GM12878 (cell line): ENCODE results near the gene ZNF311. TPM values are rescaled to one million over a fixed set of nuclear protein-coding genes. Genes with fewer than 3 reads are reported as not detected.

Experiments
- ATAC-seq: fragments of 200-7000 bp; cut with Tn5 transposase; 3 replicates; pipeline ENCODE4 v1.9.1; 2020; ENCODE audit warnings: mild to moderate bottlenecking, moderate library complexity
- Bru-seq: library from RNA; stranded (reverse); fragments of 400-500 nt; gene quantifications from one replicate; lab custom pipeline; 2021; lab: Mats Ljungman, UMichigan
- BruChase-seq, 2 experiments: library from RNA; stranded (reverse); fragments of 400-500 nt; gene quantifications; one replicate each; lab custom pipeline; 2021; lab: Mats Ljungman, UMichigan
- BruUV-seq: library from RNA; stranded (reverse); fragments of 400-500 nt; replicated peaks from 2 replicates; lab custom pipeline; 2021; lab: Mats Ljungman, UMichigan
- CTCF ChIA-PET: fragments of 300-600 bp; sonication (Branson Sonifier 250); formaldehyde crosslinking; extraction: SDS; loops from one replicate; lab custom pipeline; 2021; ENCODE audit warnings: inconsistent platforms; lab: Yijun Ruan, JAX
- POLR2A ChIA-PET: fragments of 350-600 bp; formaldehyde crosslinking; extraction: SDS; loops from one replicate; lab custom pipeline; 2021; ENCODE audit warnings: inconsistent platforms; lab: Charles Lee
- RAD21 ChIA-PET: fragments of 300-600 bp; sonication (Branson Sonifier 250); formaldehyde crosslinking; loops from one replicate; lab custom pipeline; 2023; ENCODE audit warnings: antibody characterized with exemption; ENCODE audit not compliant: unreplicated experiment; lab: Charles Lee
- SMC1A ChIA-PET: fragments of 300-600 bp; sonication (Branson Sonifier 250); formaldehyde crosslinking; loops from one replicate; lab custom pipeline; 2023; ENCODE audit not compliant: unreplicated experiment, uncharacterized antibody; lab: Charles Lee
- DNase-seq: peaks from one replicate; pipeline ENCODE4 v3.0.0-alpha.2; 2011; ENCODE audit warnings: low read depth, low spot score
- FAIRE-seq: peaks from 3 replicates; lab custom pipeline; 2011; peaks lifted over from hg19 to GRCh38; lab: Jason Lieb, UNC
- H2AFZ ChIP-seq: 2 replicates; pipeline ENCODE4 v1.6.0; 2011; ENCODE audit warnings: low read depth, low read length, control low read depth; ENCODE audit not compliant: control insufficient read depth
- H3K27ac ChIP-seq: 2 replicates; pipeline ENCODE4 v1.5.1; 2011; ENCODE audit warnings: control low read depth; ENCODE audit not compliant: control insufficient read depth, insufficient read depth
- H3K27me3 ChIP-seq, 2 experiments: replicated peaks in 1 of 2; 2 replicates each; pipeline versions ENCODE4 v1.6.0 to v1.6.1; 2011; ENCODE audit warnings: low read length in 1 of 2; ENCODE audit not compliant: control insufficient read depth in 2 of 2, insufficient read depth in 2 of 2
- H3K36me3 ChIP-seq, 2 experiments: 2 replicates each; pipeline ENCODE4 v1.5.1; 2011; ENCODE audit warnings: low read length in 1 of 2; ENCODE audit not compliant: control insufficient read depth in 2 of 2, insufficient read depth in 2 of 2
- H3K4me1 ChIP-seq: 2 replicates; pipeline ENCODE4 v1.6.1; 2011; ENCODE audit warnings: mild to moderate bottlenecking, low read length, moderate library complexity, mixed read lengths; ENCODE audit not compliant: control insufficient read depth, insufficient read depth
- H3K4me2 ChIP-seq: 2 replicates; pipeline ENCODE4 v1.6.0; 2011; ENCODE audit warnings: control low read depth; ENCODE audit not compliant: control insufficient read depth, insufficient read depth
- H3K4me3 ChIP-seq: fragments of 200-600 bp; sonication (generic); 2 replicates; pipeline ENCODE4 v1.5.1; 2016
- H3K79me2 ChIP-seq: 2 replicates; pipeline ENCODE4 v1.6.0; 2011; ENCODE audit warnings: low read length; ENCODE audit not compliant: control insufficient read depth, insufficient read depth
- H3K9ac ChIP-seq: 2 replicates; pipeline ENCODE4 v1.8.0; 2011; ENCODE audit warnings: low read length, control low read depth, mixed read lengths; ENCODE audit not compliant: control insufficient read depth, insufficient read depth
- H3K9me3 ChIP-seq: replicated peaks from 3 replicates; pipeline ENCODE4 v1.5.1; 2011; ENCODE audit warnings: mild to moderate bottlenecking, low read length; ENCODE audit not compliant: control insufficient read depth, insufficient read depth
- H4K20me1 ChIP-seq: 2 replicates; pipeline ENCODE4 v1.6.0; 2011; ENCODE audit not compliant: control insufficient read depth, insufficient read depth
- ASH2L ChIP-seq: fragments of 300-600, 200-600 bp; sonication (generic); IDR thresholded peaks from 2 replicates; pipeline ENCODE4 v1.6.1; 2017; ENCODE audit warnings: low read depth, mild to moderate bottlenecking, borderline replicate concordance
- IRF4 ChIP-seq: IDR thresholded peaks from 2 replicates; pipeline ENCODE4 v1.6.1; 2011; ENCODE audit warnings: low read depth, low read length
- KDM1A ChIP-seq: fragments of 200-600 bp; sonication (generic); IDR thresholded peaks from 2 replicates; pipeline ENCODE4 v1.6.1; 2016; ENCODE audit warnings: borderline replicate concordance
- PAX8 ChIP-seq: fragments of 450-650 bp; IDR thresholded peaks from 2 replicates; pipeline ENCODE4 v1.6.1; 2017; ENCODE audit warnings: mild to moderate bottlenecking, moderate library complexity
- POU2F2 ChIP-seq: IDR thresholded peaks from 3 replicates; pipeline ENCODE4 v1.6.1; 2011; ENCODE audit warnings: low read depth, mild to moderate bottlenecking, low read length, borderline replicate concordance
- RAD21 ChIP-seq: IDR thresholded peaks from 2 replicates; pipeline ENCODE4 v1.6.1; 2011; ENCODE audit warnings: mild to moderate bottlenecking, low read depth, low read length, moderate library complexity; ENCODE audit not compliant: insufficient read depth
- SMARCA5 ChIP-seq: fragments of 450-650 bp; IDR thresholded peaks from 2 replicates; pipeline ENCODE4 v1.6.1; 2017; ENCODE audit warnings: mild to moderate bottlenecking
- SMC3 ChIP-seq: IDR thresholded peaks from 2 replicates; pipeline ENCODE4 v1.6.1; 2011; ENCODE audit warnings: low read length, improper control_type of control experiment, borderline replicate concordance
- WRNIP1 ChIP-seq: IDR thresholded peaks from 2 replicates; pipeline ENCODE4 v1.6.1; 2011; ENCODE audit warnings: low read depth, low read length, improper control_type of control experiment, borderline replicate concordance
- WGBS: methylation state at CpG from one replicate; pipeline ENCODE4 v1.1.6; 2016; ENCODE audit warnings: low lambda C conversion rate; ENCODE audit not compliant: insufficient replicate concordance, insufficient coverage; ENCODE audit errors: missing lambda C conversion rate; 5-methylcytosine and 5-hydroxymethylcytosine counted together
- in situ Hi-C: fragments of 300-500 bp; cut with MboI; formaldehyde crosslinking; loops from 9 replicates; pipeline ENCODE4 v1.14.3; 2018; ENCODE audit warnings: mixed read lengths
- intact Hi-C: fragments of 100-400 bp; cut with micrococcal nuclease; formaldehyde crosslinking; loops from one replicate; pipeline ENCODE4 v1.14.2; 2022; ENCODE audit not compliant: unreplicated experiment
- long read RNA-seq, 2 experiments: library from polyadenylated mRNA; unstranded; transcript quantifications; one replicate each; pipeline ENCODE4 v2.0.0, GENCODE V29; 2019 to 2020
- polyA minus RNA-seq, 3 experiments: library from RNA; depleted of rRNA, polyadenylated mRNA; stranded (reverse); fragments of >200 nt; gene quantifications; 2 replicates each; pipeline ENCODE4 v1.2.3, GENCODE V29; 2011
- polyA plus RNA-seq, 11 experiments: library from polyadenylated mRNA; depleted of rRNA in 4 of 11; unstranded in 6 of 11; stranded (reverse) in 5 of 11; fragments of >200 nt; fragmentation: Nextera tagmentation in 4 of 11; fragmentation: Illumina TruSeq in 1 of 11; extraction: Ambion mirVana in 4 of 11; extraction: Trizol in 1 of 11; gene quantifications; 1 replicate in 1 of 11; 2 replicates in 10 of 11; pipeline versions ENCODE4 v1.2.1 to v1.2.3, GENCODE V29; 2011 to 2016; ENCODE audit warnings: inconsistent platforms in 2 of 11, missing spikeins in 2 of 11, low read depth in 1 of 11
- total RNA-seq, 4 experiments: library from RNA; depleted of rRNA in 3 of 4; stranded (reverse); fragments of >200 nt in 3 of 4; fragmentation: Illumina TruSeq in 1 of 4; extraction: Trizol in 1 of 4; gene quantifications; 2 replicates each; pipeline versions ENCODE4 v1.2.1 to v1.2.3, GENCODE V29; 2013 to 2021
- TF ChIP-seq, protein P1 (sequence below): IDR thresholded peaks from 2 replicates; pipeline ENCODE4 v1.6.1; 2011; ENCODE audit warnings: mild to moderate bottlenecking, low read depth, low read length, moderate library complexity; ENCODE audit not compliant: insufficient replicate concordance

The ZNF311 gene
- not detected in 2 replicates for total RNA-seq (2013; cell fraction: nucleolus; rRNA removed)
- total RNA-seq (2014; rRNA removed) (not detected in 2 replicates), total RNA-seq (2014; rRNA removed; fragmentation: Illumina TruSeq; extraction: Trizol) (not detected in 2 replicates), total RNA-seq (2021) (not detected in 2 replicates), polyA plus RNA-seq (2011; rRNA removed) (0.03 and 0.07 TPM in 2 replicates), polyA plus RNA-seq (2014; fragmentation: Illumina TruSeq; extraction: Trizol) (not detected in 2 replicates), polyA plus RNA-seq (2014; fragmentation: Nextera tagmentation; extraction: Ambion mirVana) (not detected), polyA plus RNA-seq (2014; rRNA removed) (not detected in 2 replicates), polyA plus RNA-seq (2016; fragmentation: Nextera tagmentation; extraction: Ambion mirVana) (not detected), polyA minus RNA-seq (2011; rRNA and poly(A)+ RNA removed) (not detected in 2 replicates), Bru-seq, nascent RNA (percentile 24 among the genes with signal in this experiment), BruChase-seq, experiment 1, labeled RNA remaining after a 6-hour chase (percentile 8 among the genes with signal in this experiment), BruChase-seq, experiment 2, labeled RNA remaining after a 2-hour chase (percentile 18 among the genes with signal in this experiment)
- polyA plus RNA-seq (2011; ENCODE audit: low read depth), result not detected
- polyA plus RNA-seq (2011; cell fraction: cytosol; rRNA removed), result not detected in 2 replicates
- polyA plus RNA-seq (2011; cell fraction: nucleus; rRNA removed), result 0.04 and 0.07 TPM in 2 replicates
- 0.03 TPM in 1 of 2 replicates, not detected in the other for polyA plus RNA-seq (2012)
- polyA minus RNA-seq (2011; cell fraction: cytosol; rRNA and poly(A)+ RNA removed), result not detected in 2 replicates
- polyA minus RNA-seq (2011; cell fraction: nucleus; rRNA and poly(A)+ RNA removed), result not detected in 2 replicates
- long read RNA-seq, experiment 1, result 0 reads
- long read RNA-seq, experiment 2, result 0 reads

GRCh38 chr6:29005183-29005885 lies at the start of gene ZNF311:
ZNF311 (minus strand) TSS chr6:29005315; CDS start chr6:29003954, 1,361 bp downstream.
- no peaks in the 10 kb centered on the region for H3K4me1 ChIP-seq
- DNase-seq (no peak), FAIRE-seq (no peak), ATAC-seq (no peak)
- no peak within 1 kb of the TSS for H3K9ac ChIP-seq
- H3K4me2 ChIP-seq, result no peak within 1 kb of the TSS
- no peak within 1 kb of the TSS for H3K4me3 ChIP-seq
- no peaks in the 10 kb centered on the region for H4K20me1 ChIP-seq
- H3K9me3 ChIP-seq, result no peaks in the 10 kb centered on the region
- no peaks in the 10 kb centered on the region for H3K36me3 ChIP-seq
- no peak within 1 kb of the TSS for H3K27ac ChIP-seq
- ChIA-PET POLR2A (no interaction called here), RAD21 (no interaction called here), SMC1A (no interaction called here), CTCF (interaction anchor here (0.8 to 1.2 kb wide), 2 partner anchors 167 to 168 kb away, joined by 3 read pairs; no protein-coding TSS in a partner anchor)
- in situ Hi-C loops, result no loop called here
- no peaks in the 10 kb centered on the region for H3K79me2 ChIP-seq
- H3K27me3 ChIP-seq, result peaks cover 0 to 7% of the 10 kb centered on the region in 2 experiments; a peak in 2 of 4 replicates
- H2AFZ ChIP-seq, result no peak within 1 kb of the TSS
- TF ChIP-seq ASH2L (no peak), KDM1A (no peak), RAD21 (no peak), IRF4 (no peak), SMC3 (no peak), SMARCA5 (no peak), PAX8 (no peak), WRNIP1 (no peak), POU2F2 (no peak)
- TF ChIP-seq, protein P1, sequence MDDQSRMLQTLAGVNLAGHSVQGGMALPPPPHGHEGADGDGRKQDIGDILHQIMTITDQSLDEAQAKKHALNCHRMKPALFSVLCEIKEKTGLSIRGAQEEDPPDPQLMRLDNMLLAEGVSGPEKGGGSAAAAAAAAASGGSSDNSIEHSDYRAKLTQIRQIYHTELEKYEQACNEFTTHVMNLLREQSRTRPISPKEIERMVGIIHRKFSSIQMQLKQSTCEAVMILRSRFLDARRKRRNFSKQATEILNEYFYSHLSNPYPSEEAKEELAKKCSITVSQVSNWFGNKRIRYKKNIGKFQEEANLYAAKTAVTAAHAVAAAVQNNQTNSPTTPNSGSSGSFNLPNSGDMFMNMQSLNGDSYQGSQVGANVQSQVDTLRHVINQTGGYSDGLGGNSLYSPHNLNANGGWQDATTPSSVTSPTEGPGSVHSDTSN, result no peak
- no TSS peak for BruUV-seq
- intact Hi-C loops, result no loop called here
- 22% methylated on average over 24 of the region's 29 CpGs for WGBS
